Glomerular visceral epithelial cell (primary cell): ENCODE results near the gene MYBPH.

Experiments
- DNase-seq: peaks from one replicate; pipeline ENCODE4 v3.0.0-alpha.2; 2016; ENCODE audit errors: extremely low spot score

MYBPH gene

DNA sequence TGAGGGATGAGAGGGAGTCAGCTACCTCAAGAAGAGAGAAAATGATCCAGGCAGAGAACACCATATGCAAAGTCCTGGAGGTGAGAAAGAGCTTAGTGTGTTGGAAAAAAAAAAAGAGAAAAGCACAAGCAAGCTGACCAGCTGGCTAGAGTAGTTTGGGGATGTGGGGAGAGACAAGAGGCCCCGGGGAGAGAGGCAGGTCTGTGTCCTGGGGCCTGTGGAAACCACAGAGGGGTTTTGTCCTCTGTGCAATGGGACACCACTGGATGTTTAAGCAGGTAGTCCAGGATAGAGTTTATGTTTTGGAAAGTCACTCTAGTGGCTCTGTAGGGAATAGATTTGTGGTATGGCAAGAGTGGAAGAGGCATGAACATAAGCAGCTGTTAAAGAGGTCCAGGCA is 25.3 kb upstream of the MYBPH start:
- DNase-seq, result no peak

- no peak for DNase-seq
Observed at GRCh38 chr1:203199816-203200571, 24.4 kb upstream of the MYBPH start.

DNA sequence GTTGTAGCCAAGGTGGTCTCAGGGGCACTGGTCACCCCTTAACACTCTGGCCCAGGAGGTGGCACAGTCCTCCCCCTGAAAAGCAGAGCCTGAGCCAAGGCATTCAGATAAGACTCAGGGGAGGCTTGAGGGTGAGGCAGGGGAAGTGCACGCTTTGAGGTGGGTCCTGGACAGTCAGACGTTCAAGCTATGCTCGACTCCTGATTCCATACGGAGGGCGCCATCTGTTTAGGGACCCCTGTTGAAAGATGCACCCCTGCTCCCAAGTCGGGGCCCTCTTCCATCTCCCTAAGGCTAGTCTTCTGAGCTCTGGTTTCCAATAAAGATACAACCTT is 23.8 kb upstream of the MYBPH start:
- DNase-seq, result no peak

- no peak for DNase-seq
Observed at GRCh38 chr1:203199002-203199401, 23.4 kb upstream of the MYBPH start.

- peak; percentile 87 for DNase-seq
Observed at GRCh38 chr1:203197625-203198024, 22.0 kb upstream of the MYBPH start.

- no peak for DNase-seq
Observed at GRCh38 chr1:203196371-203196770, 20.7 kb upstream of the MYBPH start.

GRCh38 chr1:203190949-203191348 is 15.3 kb upstream of the MYBPH start:
- no peak for DNase-seq

DNA sequence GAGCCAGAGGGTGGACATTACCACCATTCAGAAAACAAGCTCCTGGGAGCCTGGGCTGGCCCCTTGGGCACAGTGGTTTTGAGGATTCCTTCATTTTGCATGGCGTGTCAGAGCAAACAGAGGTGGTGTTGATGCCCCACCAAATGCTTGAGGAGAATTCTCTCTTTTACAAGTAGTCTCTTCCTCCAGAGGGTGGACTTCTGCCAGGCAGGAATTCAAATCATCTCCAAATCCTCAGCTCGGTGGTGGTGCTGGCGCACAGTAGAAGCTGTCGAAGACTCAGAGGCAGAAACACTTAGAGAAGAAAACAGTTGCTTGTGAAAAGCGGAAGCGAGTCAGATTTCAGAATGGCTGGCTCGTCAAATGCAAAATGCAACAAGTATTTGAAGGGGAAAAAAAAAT is 14.3 kb upstream of the MYBPH start:
- no peak for DNase-seq

DNA sequence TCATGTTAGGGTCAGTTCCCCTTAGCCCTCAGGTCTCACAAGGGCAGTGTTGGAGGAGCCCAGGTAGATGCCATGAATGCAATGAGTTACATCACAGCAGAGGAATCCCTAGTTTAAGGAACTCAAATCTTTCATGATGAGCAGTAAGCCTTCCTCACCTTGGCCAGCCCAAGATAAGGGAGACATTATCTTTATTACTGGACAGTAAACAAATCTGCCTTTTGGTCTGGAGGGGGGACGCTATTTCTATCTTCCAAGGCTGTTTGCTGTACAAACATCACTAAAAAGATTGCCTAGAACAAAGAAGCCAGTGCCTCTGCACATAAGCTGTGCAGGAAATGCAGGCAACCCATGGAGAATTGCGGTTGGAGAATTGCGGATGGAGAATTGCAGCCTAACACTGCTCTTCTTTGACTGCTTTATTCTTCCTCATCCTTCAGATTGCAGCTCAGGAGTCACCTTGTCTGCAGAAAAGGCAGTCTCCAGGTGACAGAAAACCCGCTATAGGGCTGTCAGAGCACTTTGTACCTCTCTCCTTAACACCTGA is 13.1 kb upstream of the MYBPH start:
- no peak for DNase-seq

GRCh38 chr1:203187689-203188264 is 12.2 kb upstream of the MYBPH start:
- DNase-seq, result no peak

DNA sequence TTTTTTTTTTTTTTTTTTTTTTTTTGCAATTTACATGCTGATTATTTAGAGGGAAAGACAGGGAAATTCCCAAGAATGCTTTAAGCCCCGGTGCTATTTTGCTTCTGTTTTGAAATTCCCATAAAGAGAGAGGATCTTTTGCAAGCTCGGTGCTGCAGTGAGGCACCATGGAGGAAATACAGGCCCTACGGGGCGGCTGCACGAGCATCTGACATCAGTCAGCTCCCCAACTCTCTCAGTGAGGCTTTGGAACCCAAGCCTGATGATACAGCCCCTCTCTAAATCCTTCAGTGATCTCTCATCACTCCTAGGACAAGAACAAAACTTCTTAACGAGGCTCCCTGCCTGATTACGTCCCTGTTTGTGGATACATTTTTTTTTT is 11.7 kb upstream of the MYBPH start:
- no peak for DNase-seq

- no peak for DNase-seq
Observed at GRCh38 chr1:203186446-203187303, 11.0 kb upstream of the MYBPH start, which contains the start of gene CHI3L1. TSS of gene CHI3L1 (minus strand) at chr1:203186704. CDS start at chr1:203186623, 81 bp downstream.

DNA sequence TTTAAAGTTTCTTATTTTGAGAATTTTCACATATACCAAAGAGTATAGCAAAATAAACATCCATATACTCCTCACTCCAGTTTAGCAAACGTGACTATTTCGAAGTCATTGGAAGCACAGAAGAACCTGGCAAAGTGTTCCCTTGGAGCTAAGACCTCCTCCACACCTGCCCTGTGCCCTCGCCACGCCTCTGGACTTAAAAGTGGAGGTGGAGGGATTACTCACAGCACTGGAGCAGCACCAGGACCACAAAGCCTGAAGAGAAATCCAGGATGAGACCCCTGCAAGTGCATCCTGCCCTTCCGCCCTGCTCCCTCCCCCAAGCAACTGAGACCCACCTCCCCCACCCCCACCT is 10.4 kb upstream of the MYBPH start:
- no peak for DNase-seq

DNA sequence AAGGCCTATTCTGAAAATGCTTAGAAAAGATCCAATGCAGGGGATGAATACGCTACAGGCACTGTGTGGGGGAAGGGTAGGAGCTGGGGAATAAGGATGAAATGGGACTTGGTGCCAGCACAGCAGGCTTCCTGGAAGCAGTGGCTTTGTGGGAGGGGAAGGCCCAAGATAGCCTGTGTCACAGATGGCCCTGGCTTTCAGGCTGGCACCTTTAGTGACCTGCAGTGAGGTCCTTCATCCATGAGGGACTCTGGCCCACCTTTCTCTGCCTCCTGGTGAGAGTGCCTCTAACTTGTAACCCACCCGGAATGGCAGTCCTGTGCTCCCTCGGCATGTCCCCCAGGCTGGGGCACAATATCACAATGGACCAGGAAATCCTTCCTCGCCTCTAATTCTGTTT is 10.0 kb upstream of the MYBPH start:
- no peak for DNase-seq

DNA sequence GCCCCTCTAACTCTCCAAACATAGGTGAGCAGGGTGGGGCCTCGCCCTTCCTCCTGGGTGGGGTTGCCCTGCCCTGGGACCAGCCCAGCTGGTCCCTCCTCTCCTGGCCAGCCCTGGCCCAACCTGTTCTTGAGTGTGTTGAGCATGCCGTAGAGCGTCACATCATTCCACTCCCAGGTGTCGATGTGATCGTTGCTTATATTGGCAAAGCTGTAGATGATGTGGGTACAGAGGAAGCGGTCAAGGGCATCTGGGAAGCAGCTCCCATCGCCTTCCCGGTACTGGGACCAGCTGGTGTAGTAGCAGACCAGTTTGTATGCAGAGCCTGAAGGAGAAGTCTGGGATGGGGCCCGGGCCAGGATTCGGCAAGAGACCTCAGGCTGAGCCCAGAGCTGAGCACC is 9.4 kb upstream of the MYBPH start:
- no peak for DNase-seq

- DNase-seq, result no peak
Observed at GRCh38 chr1:203184467-203184866, 8.8 kb upstream of the MYBPH start.

DNA sequence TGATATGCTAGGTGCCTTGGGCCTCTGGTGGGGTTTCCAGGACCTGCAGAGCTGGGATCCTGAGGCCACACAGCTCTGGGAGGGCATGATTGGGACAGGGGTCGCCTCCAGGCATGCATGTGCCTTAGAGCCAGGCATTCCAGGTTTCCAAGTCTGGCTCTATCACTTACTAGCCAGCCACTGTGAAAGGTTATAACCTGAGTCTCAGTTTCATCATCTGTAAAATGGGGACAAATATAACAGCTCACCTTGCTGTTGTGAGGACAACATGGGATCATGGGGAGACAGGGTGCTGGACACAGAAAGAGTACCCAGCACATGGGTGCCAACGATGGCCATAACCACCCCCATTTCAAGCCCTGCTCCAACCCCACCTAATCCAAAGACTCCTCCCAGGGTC is 8.2 kb upstream of the MYBPH start:
- DNase-seq, result no peak

DNA sequence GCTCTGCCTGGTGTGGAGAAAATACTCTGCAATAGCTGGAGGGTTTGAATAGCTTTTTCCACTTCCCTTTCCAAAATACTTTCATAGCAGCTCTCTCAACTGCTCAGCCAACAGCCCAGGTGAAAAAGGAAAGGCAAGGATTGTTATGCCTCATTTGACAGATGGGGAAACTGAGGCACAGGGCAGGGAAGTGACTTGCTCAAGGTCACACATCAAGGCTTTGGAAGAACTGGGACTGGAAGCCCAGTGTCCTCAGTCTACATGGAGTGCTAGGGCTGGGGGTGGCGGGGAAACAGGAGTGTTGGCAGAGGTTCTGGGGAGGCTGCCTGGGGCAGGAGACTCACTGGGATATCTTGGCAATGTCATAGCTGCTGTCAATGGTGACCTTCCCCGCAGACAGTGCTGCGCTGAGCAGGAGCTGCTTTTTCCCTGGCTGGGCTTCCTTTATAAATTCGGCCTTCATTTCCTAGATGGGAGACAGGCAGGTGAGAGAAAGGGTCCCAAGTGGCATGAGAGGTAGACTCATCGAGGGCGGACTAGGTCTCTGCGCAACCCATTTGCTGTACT is 6.8 kb upstream of the MYBPH start:
- DNase-seq, result no peak

DNA sequence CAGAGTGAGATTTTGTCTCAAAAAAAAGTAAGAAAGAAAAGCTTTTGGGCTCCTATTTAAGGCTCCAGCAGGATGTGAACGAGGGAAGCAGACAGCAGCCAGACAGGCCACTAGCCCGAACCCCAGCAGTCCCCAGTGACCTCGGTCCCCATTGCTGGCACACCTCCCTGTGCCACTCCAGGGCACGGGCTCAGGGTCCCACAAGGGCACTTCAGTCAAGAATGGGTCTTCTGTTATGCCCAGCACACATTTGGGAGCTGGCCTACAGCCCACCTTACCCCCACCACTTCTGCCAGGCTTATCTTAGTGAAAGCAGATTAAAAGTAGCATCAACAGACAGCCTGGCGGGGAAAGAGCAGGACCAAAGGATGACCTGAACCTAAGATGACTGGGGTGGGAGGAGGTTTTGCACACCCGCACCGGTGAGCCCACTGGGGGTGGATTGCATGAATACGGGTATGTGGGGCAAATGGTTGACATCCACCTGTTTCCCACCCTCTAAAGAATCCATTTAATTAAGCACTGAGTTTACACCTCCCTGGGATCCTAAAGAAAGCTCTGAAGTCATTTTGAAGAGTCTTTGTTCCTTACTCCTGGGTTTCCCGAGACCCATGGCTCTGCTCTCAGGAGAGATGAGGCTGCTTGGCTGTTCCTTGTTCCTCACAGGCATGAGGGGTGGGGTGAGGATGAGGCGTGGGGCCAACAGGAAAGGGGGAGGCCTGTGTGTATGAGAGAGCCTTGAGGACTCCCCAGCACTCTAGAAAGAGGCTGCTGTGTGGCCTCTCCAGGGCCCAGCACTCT is 6.2 kb upstream of the MYBPH start:
- DNase-seq, result no peak

DNA sequence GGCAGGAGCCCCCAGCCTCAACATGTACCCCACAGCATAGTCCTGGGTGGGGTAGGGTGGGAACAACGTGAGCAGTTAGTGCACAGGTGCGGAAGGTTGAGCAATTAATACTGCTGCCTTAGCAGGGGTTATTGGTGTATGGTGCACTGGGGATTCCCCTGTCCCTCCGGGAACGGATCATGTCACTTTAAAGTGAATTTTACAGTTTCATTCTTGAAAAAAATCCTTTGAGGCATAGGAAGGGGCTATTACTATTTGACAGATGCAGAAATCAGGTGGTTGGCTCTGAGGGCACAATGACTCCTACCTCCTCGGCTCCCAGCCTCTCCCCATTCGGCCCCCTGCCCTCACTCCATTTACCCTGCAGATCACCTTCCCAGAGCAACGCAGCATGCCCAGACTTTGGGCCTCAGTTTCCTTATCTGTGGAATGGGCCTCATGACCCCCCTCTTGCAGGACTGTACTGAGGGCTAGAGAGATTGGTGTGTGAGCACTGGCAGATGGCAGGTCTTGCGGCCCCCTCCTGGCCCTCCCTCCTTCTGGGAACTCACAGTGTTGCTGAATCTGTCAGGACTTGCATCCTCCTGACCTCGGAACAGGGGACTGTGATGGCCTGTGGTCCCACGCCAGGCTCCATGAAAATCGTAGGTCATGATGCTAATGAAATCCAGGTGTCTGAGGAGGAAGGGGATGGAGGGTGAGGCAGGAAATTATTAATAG is 5.1 kb upstream of the MYBPH start:
- DNase-seq, result no peak

- no peak for DNase-seq
Observed at GRCh38 chr1:203179667-203180005, 4.0 kb upstream of the MYBPH start.
